GM18520 (cell line): ENCODE data around the gene YPEL5.

ENCODE experiments used
- ATAC-seq: cut with Tn5 transposase; IDR thresholded peaks from one replicate; pipeline ENCODE4 v1.9.1; 2021; ENCODE audit not compliant: unreplicated experiment

YPEL5 gene

DNA sequence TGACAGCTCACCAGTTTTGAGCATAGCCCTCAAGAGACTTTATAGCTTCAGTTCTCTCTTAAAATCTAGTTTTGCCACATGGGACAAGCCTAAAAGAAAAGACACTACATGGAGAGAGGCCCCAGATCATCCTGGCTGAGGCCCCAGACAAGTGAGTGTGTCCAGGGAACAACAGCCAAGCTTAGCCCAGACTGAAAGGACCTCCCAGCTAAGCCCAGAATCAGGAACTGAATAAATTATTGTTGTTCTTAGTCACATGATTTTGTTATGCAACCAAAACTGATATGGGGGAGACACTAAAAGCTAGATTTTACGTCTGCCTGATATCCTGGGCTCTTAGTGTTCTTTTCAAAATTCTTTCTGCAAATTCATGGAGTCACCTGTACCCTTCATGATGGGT lies 55.2 kb downstream of the YPEL5 start:
- ATAC-seq, result no peak

DNA sequence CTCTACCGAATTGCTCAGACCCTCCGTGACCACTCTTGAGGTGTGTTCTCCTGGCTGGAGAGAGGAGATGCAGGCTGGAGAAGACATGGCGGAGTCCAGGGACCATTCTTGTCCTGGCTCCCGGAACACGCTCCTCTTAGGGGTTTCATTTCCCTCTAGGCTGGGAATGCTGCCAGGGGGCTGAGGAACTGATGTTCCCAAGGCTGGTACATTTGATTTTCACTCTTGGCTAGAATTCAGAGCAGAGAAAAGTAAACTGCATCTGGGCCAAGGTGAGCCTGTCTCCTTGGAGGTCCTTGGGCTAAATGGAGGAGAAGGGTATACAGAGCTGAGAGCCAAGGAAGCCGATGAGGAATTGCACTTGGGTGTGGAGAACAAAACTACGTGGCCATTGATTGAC lies 56.3 kb downstream of the YPEL5 start:
- ATAC-seq, result no peak

- no peak for ATAC-seq
These were observed 57.5 kb downstream of the YPEL5 start for GRCh38 chr2:30204281-30204680.

DNA sequence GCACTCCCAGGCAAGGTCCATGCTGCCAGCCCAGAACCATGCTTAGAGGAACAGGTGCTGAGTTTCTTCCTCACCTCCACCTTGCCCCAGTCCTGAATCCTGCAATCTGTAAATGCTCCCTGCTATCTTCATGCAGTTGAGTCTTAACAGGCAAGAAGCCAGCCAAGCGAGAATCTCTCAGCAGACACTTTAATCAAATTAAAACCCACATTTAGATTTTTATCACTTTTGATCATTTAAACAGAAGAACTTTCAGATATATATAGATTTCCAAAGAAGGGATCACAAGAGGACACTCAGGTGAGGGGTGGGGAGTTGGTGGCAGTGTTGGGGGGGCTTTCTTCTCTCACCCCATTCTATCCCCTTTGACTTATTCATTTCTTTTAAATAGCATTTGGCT lies 58.6 kb downstream of the YPEL5 start:
- ATAC-seq, result no peak

DNA sequence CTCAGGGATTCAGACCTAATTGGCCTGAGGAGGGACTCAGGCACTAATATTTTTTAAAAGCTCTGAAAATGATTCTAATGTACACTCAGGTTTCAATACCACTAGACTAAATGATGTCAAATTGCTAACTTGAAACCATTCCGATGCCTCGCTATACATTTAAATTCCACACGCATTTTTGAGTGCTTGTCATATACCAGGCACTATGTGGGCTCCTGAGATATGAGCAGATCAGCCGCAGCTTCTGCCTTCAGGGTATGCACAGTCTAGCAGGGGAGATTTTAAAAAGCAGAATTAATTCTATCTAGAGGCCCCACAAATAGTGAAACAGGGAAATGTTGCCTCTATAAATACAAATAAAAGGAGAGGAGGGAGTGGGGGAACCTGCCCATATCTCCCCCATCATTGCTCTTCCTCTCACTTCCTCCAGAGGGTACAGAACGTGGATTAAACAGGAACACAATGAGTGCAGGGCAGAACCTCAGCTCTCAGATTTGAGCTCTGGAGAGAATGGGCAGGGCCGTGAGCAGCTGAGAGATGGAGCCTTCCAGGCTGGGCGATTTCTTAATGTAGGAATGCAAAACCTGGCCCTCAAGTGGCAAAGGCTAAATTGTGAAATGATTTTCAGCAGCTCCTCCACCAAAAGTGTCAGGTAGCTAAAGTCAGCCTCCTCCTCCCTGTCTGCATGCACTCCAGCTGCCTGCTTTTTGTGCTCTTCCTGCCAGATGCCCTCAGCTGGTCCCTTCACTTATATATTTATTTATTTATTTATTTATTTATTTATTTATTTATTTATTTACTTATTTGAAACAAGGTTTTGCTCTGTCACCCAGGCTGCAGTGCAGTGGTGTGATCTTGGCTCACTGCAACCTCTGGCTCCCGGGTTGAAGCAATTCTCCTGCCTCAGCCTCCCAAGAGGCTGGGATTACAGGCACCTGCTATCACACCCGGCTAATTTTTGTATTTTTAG lies 59.9 kb downstream of the YPEL5 start:
- ATAC-seq, result no peak

DNA sequence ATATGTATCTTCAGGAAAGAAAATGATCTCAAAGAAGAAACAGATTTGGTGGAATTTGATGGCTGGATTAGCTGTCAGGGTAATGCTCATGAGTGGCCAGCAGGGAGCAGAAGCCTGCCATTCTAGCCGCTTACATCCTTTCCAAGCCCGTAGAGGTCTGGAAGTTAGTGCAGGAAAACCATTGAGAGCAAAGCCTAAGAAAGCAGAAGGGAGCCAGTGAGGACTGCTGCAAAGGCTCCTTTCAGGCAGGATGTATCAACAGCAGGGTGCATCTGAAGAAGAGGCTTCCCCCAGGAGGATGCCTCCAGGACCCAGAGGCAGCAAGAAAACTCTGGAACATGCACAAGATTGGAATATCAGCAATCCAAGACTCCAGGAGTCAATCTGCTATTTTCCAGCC lies 61.6 kb downstream of the YPEL5 start:
- ATAC-seq, result no peak

- no peak for ATAC-seq
These were observed 62.4 kb downstream of the YPEL5 start for GRCh38 chr2:30209227-30209626.
